GM21367 (cell line): ENCODE results near the gene MICOS13.
"Not testable (repeated sequence)": the region's sequence is repeated elsewhere in the genome, so short reads cannot be mapped to it uniquely, and the experiment has no call there.

Experiments
- ATAC-seq: cut with Tn5 transposase; IDR thresholded peaks from one replicate; pipeline ENCODE4 v1.9.1; 2021; ENCODE audit not compliant: unreplicated experiment

MICOS13 gene

GRCh38 chr19:5680437-5681368 lies at the start of gene MICOS13, which contains the start of gene HSD11B1L:
Gene MICOS13 (minus strand): TSS chr19:5680516. CDS start chr19:5680486, 30 bp downstream.
Gene HSD11B1L (plus strand): TSS chr19:5681027. CDS start chr19:5684833, 3,806 bp downstream.
- ATAC-seq, result peak; percentile 81

GRCh38 chr19:5727453-5728050 lies 47.2 kb upstream of the MICOS13 start:
- ATAC-seq, result no peak

- peak; percentile 81 for ATAC-seq
Measured at GRCh38 chr19:5719961-5720790, 39.9 kb upstream of the MICOS13 start, which contains the start of the genes CATSPERD and LONP1. Gene CATSPERD (plus strand): TSS chr19:5720637. CDS start chr19:5720738, 101 bp downstream. Gene LONP1 (minus strand): TSS chr19:5720146. CDS start chr19:5720132, 14 bp downstream.

- peak; percentile 2 for ATAC-seq
Measured at GRCh38 chr19:5719274-5719960, 39.1 kb upstream of the MICOS13 start.

GRCh38 chr19:5718579-5719273 lies 38.4 kb upstream of the MICOS13 start:
- ATAC-seq, result no peak

- ATAC-seq, result no peak
Measured at GRCh38 chr19:5718037-5718578, 37.8 kb upstream of the MICOS13 start.

GRCh38 chr19:5717215-5717935 lies 37.1 kb upstream of the MICOS13 start:
- no peak for ATAC-seq

GRCh38 chr19:5714816-5715215 lies 34.5 kb upstream of the MICOS13 start:
- no peak for ATAC-seq

GRCh38 chr19:5713228-5713627 lies 32.9 kb upstream of the MICOS13 start:
- no peak for ATAC-seq

- no peak for ATAC-seq
Measured at GRCh38 chr19:5711713-5712161, 31.4 kb upstream of the MICOS13 start.

- no peak for ATAC-seq
Measured at GRCh38 chr19:5711025-5711424, 30.7 kb upstream of the MICOS13 start.

- ATAC-seq, result no peak
Measured at GRCh38 chr19:5707576-5708575, 27.6 kb upstream of the MICOS13 start.

GRCh38 chr19:5706876-5707573 lies 26.7 kb upstream of the MICOS13 start:
- ATAC-seq, result no peak

GRCh38 chr19:5705552-5705951 lies 25.2 kb upstream of the MICOS13 start:
- no peak for ATAC-seq

GRCh38 chr19:5703819-5704818 lies 23.8 kb upstream of the MICOS13 start:
- no peak for ATAC-seq

GRCh38 chr19:5702053-5702410 lies 21.7 kb upstream of the MICOS13 start:
- not testable (repeated sequence) for ATAC-seq
